SK-N-SH treated with all-trans-retinoic acid at 6 μM for 48 hours (cell line): Measurements from ENCODE around the gene CDCP1.

Experiments used
- ATAC-seq: fragments of 200-7000 bp; cut with Tn5 transposase; 3 replicates; pipeline ENCODE4 v1.9.1; 2020; ENCODE audit warnings: mild to moderate bottlenecking, moderate library complexity
- ARNTL ChIP-seq: fragments of 450-650 bp; formaldehyde crosslinking; IDR thresholded peaks from 2 replicates; pipeline ENCODE4 v1.5.0; 2020; ENCODE audit warnings: low read depth, mild to moderate bottlenecking, moderate library complexity, borderline replicate concordance
- CSDC2 ChIP-seq: fragments of 250-450 bp; sonication (Bioruptor Pico); IDR thresholded peaks from 2 replicates; pipeline ENCODE4 v1.5.0; 2020; ENCODE audit warnings: mild to moderate bottlenecking, moderate library complexity
- ESRRG ChIP-seq: fragments of 250-450 bp; sonication (Bioruptor Pico); IDR thresholded peaks from 2 replicates; pipeline ENCODE4 v1.6.1; 2021; ENCODE audit warnings: mild to moderate bottlenecking
- GLIS3 ChIP-seq: fragments of 250-450 bp; sonication (Bioruptor Pico); IDR thresholded peaks from 2 replicates; pipeline ENCODE4 v1.5.0; 2020; ENCODE audit warnings: mild to moderate bottlenecking, moderate library complexity
- OSR1 ChIP-seq: fragments of 250-450 bp; sonication (Bioruptor Pico); IDR thresholded peaks from 2 replicates; pipeline ENCODE4 v1.8.0; 2022; ENCODE audit warnings: moderate library complexity, mild to moderate bottlenecking, inconsistent platforms
- PPARA ChIP-seq: fragments of 250-450 bp; sonication (Bioruptor Pico); IDR thresholded peaks from 2 replicates; pipeline ENCODE4 v1.5.0; 2020; ENCODE audit warnings: mild to moderate bottlenecking, borderline replicate concordance
- RARB ChIP-seq: fragments of 250-450 bp; sonication (Bioruptor Pico); IDR thresholded peaks from 2 replicates; pipeline ENCODE4 v1.8.0; 2021; ENCODE audit warnings: mild to moderate bottlenecking, moderate library complexity
- SNAI2 ChIP-seq: fragments of 250-450 bp; sonication (Bioruptor Pico); IDR thresholded peaks from 2 replicates; pipeline ENCODE4 v1.5.0; 2020; ENCODE audit warnings: mild to moderate bottlenecking, moderate library complexity
- TCF4 ChIP-seq: fragments of 250-450 bp; sonication (Bioruptor Pico); IDR thresholded peaks from 2 replicates; pipeline ENCODE4 v1.8.0; 2021; ENCODE audit warnings: mild to moderate bottlenecking, moderate library complexity, borderline replicate concordance
- ZNF70 ChIP-seq: fragments of 450-650 bp; formaldehyde crosslinking; IDR thresholded peaks from 2 replicates; pipeline ENCODE4 v1.5.0; 2020; ENCODE audit warnings: mild to moderate bottlenecking, moderate library complexity
- ZNF8 ChIP-seq: fragments of 450-650 bp; formaldehyde crosslinking; IDR thresholded peaks from 2 replicates; pipeline ENCODE4 v1.5.0; 2020; ENCODE audit warnings: mild to moderate bottlenecking, moderate library complexity
- TF ChIP-seq, protein P1 (sequence below): fragments of 250-450 bp; sonication (Bioruptor Pico); IDR thresholded peaks from 2 replicates; pipeline ENCODE4 v1.5.1; 2020; ENCODE audit warnings: low read depth, mild to moderate bottlenecking, moderate library complexity
- TF ChIP-seq, protein P2 (sequence below): fragments of 250-450 bp; sonication (Bioruptor Pico); IDR thresholded peaks from 2 replicates; pipeline ENCODE4 v1.8.0; 2020; ENCODE audit warnings: mild to moderate bottlenecking, moderate library complexity, borderline replicate concordance
- TF ChIP-seq, protein P3 (sequence below): fragments of 250-450 bp; sonication (Bioruptor Pico); IDR thresholded peaks from 2 replicates; pipeline ENCODE4 v1.5.0; 2020; ENCODE audit warnings: mild to moderate bottlenecking, moderate library complexity
- TF ChIP-seq, protein P4 (sequence below): fragments of 250-450 bp; sonication (Bioruptor Pico); IDR thresholded peaks from 2 replicates; pipeline ENCODE4 v1.5.1; 2021; ENCODE audit warnings: mild to moderate bottlenecking, moderate library complexity

Gene CDCP1

DNA sequence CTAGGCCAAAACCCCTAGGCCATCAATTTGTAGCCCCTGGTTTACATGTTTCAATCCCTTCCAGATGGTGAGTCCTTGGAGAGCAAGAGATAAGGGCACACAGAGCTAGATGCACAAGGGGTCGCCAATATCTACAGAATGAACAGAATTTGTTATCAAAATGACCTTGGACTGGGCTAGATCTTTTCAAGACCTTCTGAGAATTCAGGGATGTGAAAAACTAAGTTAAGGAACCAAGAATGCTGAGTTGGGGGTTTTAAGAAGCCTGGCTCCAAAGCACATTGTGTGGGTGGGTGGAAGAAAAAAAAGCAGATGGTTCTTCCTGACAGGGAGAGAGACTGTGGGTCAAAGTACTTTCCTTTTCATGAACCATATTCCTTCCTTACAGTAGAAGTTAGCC lies 10.2 kb downstream of the CDCP1 start:
- ATAC-seq = no peak
- no peak for TF ChIP-seq OSR1
- TF ChIP-seq ZNF8 (CRISPR knock-in tag) = no peak
- TF ChIP-seq, protein P1, sequence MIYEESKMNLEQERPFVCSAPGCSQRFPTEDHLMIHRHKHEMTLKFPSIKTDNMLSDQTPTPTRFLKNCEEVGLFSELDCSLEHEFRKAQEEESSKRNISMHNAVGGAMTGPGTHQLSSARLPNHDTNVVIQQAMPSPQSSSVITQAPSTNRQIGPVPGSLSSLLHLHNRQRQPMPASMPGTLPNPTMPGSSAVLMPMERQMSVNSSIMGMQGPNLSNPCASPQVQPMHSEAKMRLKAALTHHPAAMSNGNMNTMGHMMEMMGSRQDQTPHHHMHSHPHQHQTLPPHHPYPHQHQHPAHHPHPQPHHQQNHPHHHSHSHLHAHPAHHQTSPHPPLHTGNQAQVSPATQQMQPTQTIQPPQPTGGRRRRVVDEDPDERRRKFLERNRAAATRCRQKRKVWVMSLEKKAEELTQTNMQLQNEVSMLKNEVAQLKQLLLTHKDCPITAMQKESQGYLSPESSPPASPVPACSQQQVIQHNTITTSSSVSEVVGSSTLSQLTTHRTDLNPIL = no peak
- TF ChIP-seq SNAI2 (CRISPR knock-in tag) = no peak
- TF ChIP-seq ESRRG (CRISPR knock-in tag) = no peak
- TF ChIP-seq TCF4 = no peak
- TF ChIP-seq PPARA (CRISPR knock-in tag) = no peak
- TF ChIP-seq, protein P2, sequence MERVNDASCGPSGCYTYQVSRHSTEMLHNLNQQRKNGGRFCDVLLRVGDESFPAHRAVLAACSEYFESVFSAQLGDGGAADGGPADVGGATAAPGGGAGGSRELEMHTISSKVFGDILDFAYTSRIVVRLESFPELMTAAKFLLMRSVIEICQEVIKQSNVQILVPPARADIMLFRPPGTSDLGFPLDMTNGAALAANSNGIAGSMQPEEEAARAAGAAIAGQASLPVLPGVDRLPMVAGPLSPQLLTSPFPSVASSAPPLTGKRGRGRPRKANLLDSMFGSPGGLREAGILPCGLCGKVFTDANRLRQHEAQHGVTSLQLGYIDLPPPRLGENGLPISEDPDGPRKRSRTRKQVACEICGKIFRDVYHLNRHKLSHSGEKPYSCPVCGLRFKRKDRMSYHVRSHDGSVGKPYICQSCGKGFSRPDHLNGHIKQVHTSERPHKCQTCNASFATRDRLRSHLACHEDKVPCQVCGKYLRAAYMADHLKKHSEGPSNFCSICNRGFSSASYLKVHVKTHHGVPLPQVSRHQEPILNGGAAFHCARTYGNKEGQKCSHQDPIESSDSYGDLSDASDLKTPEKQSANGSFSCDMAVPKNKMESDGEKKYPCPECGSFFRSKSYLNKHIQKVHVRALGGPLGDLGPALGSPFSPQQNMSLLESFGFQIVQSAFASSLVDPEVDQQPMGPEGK (CRISPR knock-in tag) = no peak
- TF ChIP-seq GLIS3 (CRISPR knock-in tag) = no peak
- TF ChIP-seq, protein P3, sequence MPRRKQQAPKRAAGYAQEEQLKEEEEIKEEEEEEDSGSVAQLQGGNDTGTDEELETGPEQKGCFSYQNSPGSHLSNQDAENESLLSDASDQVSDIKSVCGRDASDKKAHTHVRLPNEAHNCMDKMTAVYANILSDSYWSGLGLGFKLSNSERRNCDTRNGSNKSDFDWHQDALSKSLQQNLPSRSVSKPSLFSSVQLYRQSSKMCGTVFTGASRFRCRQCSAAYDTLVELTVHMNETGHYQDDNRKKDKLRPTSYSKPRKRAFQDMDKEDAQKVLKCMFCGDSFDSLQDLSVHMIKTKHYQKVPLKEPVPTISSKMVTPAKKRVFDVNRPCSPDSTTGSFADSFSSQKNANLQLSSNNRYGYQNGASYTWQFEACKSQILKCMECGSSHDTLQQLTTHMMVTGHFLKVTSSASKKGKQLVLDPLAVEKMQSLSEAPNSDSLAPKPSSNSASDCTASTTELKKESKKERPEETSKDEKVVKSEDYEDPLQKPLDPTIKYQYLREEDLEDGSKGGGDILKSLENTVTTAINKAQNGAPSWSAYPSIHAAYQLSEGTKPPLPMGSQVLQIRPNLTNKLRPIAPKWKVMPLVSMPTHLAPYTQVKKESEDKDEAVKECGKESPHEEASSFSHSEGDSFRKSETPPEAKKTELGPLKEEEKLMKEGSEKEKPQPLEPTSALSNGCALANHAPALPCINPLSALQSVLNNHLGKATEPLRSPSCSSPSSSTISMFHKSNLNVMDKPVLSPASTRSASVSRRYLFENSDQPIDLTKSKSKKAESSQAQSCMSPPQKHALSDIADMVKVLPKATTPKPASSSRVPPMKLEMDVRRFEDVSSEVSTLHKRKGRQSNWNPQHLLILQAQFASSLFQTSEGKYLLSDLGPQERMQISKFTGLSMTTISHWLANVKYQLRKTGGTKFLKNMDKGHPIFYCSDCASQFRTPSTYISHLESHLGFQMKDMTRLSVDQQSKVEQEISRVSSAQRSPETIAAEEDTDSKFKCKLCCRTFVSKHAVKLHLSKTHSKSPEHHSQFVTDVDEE (CRISPR knock-in tag) = no peak
- TF ChIP-seq CSDC2 (CRISPR knock-in tag) = no peak
- no peak for TF ChIP-seq RARB (CRISPR knock-in tag)
- TF ChIP-seq ARNTL (CRISPR knock-in tag) = no peak
- TF ChIP-seq, all 23 proteins: peak for 0

DNA sequence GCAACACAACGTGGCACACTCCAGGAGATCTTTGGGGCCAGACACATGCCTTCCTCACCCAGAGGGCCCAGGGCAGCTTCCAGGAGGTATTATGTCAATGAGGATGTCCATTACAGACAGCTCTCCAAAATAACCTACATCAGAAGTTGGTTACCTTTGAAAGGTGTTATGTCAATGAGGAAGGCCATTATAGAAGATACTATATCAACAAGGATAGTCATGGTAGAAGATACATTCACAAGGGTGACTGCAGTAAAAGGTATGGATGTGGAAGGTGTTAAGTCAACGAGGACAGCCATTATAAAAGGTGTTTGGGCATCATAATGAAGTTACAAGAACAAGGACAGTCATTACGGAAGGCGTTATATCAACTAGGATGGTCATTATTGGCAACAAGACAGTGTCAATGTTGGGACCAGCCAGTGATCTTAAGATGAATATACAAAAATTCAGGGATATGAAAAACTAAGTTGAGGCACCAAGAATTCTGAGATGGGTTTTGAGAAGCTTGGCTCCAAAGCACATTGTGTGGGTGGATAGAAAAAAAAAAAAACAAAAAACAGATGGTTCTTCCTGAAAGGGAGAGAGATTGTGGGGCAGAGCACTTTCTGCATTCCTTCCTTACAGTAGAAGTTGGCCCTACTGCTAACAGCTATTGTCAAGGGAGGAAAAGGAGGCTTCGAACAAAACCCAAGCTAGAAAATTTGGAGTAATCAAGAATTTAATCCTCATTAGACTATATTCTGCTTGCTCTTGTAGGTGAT lies 11.2 kb downstream of the CDCP1 start:
- no peak for ATAC-seq
- TF ChIP-seq, protein P4, sequence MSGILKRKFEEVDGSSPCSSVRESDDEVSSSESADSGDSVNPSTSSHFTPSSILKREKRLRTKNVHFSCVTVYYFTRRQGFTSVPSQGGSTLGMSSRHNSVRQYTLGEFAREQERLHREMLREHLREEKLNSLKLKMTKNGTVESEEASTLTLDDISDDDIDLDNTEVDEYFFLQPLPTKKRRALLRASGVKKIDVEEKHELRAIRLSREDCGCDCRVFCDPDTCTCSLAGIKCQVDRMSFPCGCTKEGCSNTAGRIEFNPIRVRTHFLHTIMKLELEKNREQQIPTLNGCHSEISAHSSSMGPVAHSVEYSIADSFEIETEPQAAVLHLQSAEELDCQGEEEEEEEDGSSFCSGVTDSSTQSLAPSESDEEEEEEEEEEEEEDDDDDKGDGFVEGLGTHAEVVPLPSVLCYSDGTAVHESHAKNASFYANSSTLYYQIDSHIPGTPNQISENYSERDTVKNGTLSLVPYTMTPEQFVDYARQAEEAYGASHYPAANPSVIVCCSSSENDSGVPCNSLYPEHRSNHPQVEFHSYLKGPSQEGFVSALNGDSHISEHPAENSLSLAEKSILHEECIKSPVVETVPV (CRISPR knock-in tag) = no peak

DNA sequence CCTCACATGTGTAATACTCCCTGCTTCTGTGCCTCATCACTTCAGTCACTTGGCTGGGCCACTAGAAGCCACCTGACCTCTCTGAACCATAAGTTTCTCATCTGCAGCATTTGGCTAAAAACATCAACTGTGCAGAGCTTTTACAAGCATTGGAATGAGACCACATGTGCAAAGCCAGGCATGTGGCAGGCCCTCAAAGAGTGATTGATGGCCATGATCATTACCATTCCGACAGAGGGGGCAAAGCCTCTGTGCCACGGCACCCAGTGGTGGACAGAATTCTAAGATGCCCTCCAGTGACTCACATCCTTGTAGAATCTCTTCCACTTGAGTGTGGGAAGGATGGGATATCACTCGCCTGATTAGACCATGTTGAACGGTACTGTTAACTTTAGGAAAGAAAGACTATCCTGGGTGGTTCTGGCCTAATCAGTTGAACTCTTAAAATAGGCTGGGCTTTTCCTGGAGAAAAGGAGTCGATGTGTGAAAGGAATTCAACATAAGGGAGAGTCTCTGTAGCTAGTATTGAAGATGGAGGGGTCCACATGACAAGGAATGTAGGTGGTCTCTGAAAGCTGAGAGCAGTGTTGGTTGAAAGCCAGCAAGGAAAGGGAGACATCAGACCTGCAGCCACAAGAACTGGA lies 13.5 kb downstream of the CDCP1 start:
- TF ChIP-seq CSDC2 (CRISPR knock-in tag) (no peak), SNAI2 (CRISPR knock-in tag) (no peak)
- TF ChIP-seq, protein P3 (CRISPR knock-in tag) = no peak
- ATAC-seq = peak; percentile 26

DNA sequence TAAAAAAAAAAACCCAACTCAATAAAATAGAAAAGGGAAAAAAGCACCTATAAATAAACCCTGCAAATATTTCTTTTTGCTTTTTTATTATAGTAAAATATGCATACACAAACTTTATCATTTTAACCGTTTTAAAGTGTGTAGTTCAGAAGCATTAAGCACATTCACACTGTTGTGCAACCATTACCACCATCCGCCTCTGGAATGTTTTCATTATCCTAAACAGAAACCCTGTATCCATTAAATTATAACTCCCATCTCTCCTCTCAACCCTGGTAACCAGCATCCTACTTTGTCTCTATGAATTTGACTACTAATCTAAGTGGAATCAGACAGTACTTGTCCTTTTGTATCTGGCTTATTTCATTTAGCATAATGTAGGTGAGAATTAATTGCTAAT lies 15.0 kb downstream of the CDCP1 start:
- no peak for ATAC-seq
- TF ChIP-seq PPARA (CRISPR knock-in tag) (no peak), ZNF8 (CRISPR knock-in tag) (no peak), ZNF70 (CRISPR knock-in tag) (no peak)
